Right cardiac atrium (tissue), 5 donors: Measurements from ENCODE around the gene MFAP3. TPM values are rescaled to one million over a fixed set of nuclear protein-coding genes. Genes with fewer than 3 reads are reported as not detected.
A peak's percentile ranks its signal among the peaks of the same experiment; 100 is the strongest.

ENCODE experiments used
- ATAC-seq, 2 donors: fragments of 200-7000 bp; cut with Tn5 transposase; one replicate each; pipeline versions ENCODE4 v1.8.0 to v1.9.1; 2020; ENCODE audit warnings: moderate library complexity in 2 of 2, mild to moderate bottlenecking in 1 of 2
- DNase-seq, 3 donors: peaks; one replicate each; pipeline ENCODE4 v3.0.0-alpha.2; 2020
- H3K27ac ChIP-seq: one replicate; pipeline ENCODE4 v1.5.1; 2013; ENCODE audit warnings: mild to moderate bottlenecking, low read length, control low read depth, moderate library complexity
- H3K27me3 ChIP-seq: one replicate; pipeline ENCODE4 v1.6.1; 2013; ENCODE audit not compliant: control insufficient read depth, insufficient read depth
- H3K4me1 ChIP-seq: one replicate; pipeline ENCODE4 v1.6.1; 2013; ENCODE audit warnings: low read length; ENCODE audit not compliant: control insufficient read depth, insufficient read depth
- H3K4me3 ChIP-seq: one replicate; pipeline ENCODE4 v1.5.1; 2013; ENCODE audit warnings: low read length, control low read depth
- H3K9me3 ChIP-seq: one replicate; pipeline ENCODE4 v1.6.1; 2013; ENCODE audit warnings: low read length; ENCODE audit not compliant: control insufficient read depth
- WGBS: extraction: QIAGEN DNeasy Blood & Tissue Kit; methylation state at CpG from one replicate; pipeline ENCODE4 v1.1.7; 2013; 5-methylcytosine and 5-hydroxymethylcytosine counted together
- intact Hi-C, 4 donors: fragments of 100-400 bp; cut with DNase I; formaldehyde crosslinking; loops; one replicate each; pipeline versions ENCODE4 v1.11.0 to v1.14.0; 2022 to 2023
- polyA plus RNA-seq: library from polyadenylated mRNA; stranded (reverse); fragments of 200-250 nt; gene quantifications from one replicate; pipeline ENCODE4 v1.2.3, GENCODE V29; 2013
- total RNA-seq, 4 donors: library from RNA; stranded (reverse); fragmentation: NEBNext Ultra II Directional; extraction: Animal tissue kit (Norgen Biotek cat#: 25700); gene quantifications; one replicate each; pipeline ENCODE4 v1.2.1, GENCODE V29; 2021
- donor health status: healthy with polysubstance abuse.
- donor health status: DM: no; HTN: yes; CAD: no.
- donor health status: DM: no; HTN: no; CAD: no.
- donor health status: DM: no; HTN: yes; CAD: no; lungs with severe emphysema.
- donor health status: DM: yes; HTN: yes; CAD: no.

Gene MFAP3
- total and polyA plus RNA-seq, 5 donors = 4.8 to 32.7 (median 29.3) TPM

DNA sequence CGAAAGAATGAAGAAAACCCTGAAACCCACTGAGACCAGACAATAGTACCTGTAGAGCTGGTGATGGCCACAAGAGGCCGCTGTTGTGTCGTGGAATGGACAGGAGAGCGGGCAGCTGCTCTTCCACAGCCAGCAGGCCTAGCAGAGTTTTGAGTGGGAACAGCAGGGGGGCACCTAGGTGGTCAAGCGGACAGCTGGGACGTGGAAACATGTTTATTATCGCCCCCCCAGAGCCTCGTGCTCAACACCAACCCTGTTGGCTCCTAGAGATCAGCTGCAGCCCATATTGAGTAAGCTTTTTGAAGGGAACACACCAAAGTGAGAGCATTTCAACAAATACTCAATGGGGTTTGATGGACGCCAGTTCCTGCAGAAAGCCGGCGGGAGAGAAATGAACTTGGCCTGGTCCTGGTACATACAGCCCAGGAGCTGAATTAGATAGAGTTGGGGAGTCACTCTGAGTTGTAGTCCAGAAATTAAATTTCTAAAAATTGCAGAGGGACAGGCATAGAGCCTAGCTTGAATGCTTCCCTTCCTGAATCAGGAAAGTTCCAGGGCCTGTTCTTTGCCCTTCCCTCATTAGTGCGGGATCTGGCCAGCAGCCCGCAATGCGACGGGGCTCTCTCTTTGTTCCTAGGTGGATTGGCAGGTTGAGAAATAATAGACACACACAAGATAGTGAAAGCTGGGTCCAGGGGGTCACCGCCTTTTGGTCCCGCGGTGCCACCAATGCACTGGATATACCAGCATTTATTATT lies 33.8 kb downstream of the MFAP3 start:
- 30% methylated on average over 18 of the region's 18 CpGs for WGBS
- Histone ChIP-seq H3K4me3 (no peak overlapping the region), H3K9me3 (no peaks in the 10 kb centered on the region), H3K27ac (no peak overlapping the region), H3K4me1 (no peaks in the 10 kb centered on the region), H3K27me3 (no peaks in the 10 kb centered on the region)
- intact Hi-C loops = loop anchor here (2.0 to 10.0 kb wide), 7 partner anchors 105 to 335 kb away; no protein-coding TSS in a partner anchor
- peak; percentile 91 to 93 for ATAC-seq
- DNase-seq = peak; percentile 80 to 93 (median 92)

DNA sequence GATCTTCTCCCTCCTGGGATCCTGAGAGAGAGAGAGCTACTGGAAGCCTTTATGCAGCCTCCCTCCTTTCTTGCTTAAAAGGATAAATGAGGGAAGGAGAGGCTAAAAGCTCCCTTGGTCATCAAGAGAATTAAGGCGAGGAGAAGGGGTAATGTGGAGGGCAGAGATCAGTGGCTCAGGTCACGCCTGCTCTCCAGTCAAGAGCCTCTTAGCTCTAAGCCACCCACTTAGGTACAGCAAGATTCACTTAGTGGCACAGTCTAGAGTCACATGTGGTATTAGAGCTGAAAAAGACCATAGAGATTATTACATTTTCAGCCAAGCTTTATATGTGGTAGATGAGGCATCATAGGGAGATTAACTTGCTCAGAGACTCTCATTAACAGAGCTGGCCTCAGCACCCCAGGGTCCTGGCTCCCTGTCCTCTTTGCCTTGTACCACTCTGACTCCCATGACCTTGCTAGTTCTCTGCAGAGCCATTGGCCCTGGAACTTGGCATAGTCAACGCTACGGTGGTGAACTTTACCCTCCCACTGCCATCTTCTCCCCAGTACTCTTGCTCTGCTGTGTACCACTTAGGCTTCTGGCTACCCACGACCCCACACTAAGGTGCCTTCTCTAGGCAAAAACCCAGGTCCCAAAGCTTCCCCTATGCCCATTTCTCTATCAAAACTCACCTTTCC lies 37.6 kb downstream of the MFAP3 start:
- Histone ChIP-seq H3K27ac (no peak overlapping the region), H3K27me3 (no peaks in the 10 kb centered on the region), H3K9me3 (no peaks in the 10 kb centered on the region), H3K4me1 (peaks cover 1% of the 10 kb centered on the region), H3K4me3 (no peak overlapping the region)
- WGBS = 89% methylated on average over 5 of the region's 5 CpGs
- ATAC-seq (no peak), DNase-seq (no peak)
- intact Hi-C loops = loop anchor here in 1 of 4 donors (5.0 to 10.0 kb wide), 2 partner anchors 96 to 328 kb away; no protein-coding TSS in a partner anchor

DNA sequence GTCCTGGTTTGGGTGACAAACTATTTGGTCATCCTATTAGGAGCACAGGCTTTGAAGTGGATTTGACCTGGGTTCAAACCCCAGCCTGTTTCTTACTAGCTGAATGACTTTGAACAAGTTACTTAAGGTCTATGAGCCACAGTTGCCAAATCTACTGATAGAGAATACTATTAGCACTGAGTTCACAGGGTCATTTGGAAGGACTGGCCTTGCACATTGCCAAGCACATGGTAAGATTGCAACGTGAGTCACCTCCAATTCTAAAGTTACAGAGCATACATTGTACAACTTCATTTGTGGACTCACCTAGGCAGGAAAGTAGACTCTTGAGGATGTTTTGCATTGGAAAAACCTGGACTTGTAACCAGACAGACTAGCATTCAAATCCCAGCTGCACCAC lies 38.9 kb downstream of the MFAP3 start:
- DNase-seq (peak in 2 of 3 donors; percentile 26 to 51), ATAC-seq (peak; percentile 79 to 83)
- WGBS = 17% methylated on average over 1 of the region's 1 CpG
- peaks cover 1% of the 10 kb centered on the region for H3K4me1 ChIP-seq
- H3K27ac ChIP-seq = no peak overlapping the region
- H3K4me3 ChIP-seq = no peak overlapping the region
- H3K9me3 ChIP-seq = no peaks in the 10 kb centered on the region
- intact Hi-C loops = loop anchor here in 1 of 4 donors (5.0 to 10.0 kb wide), 2 partner anchors 95 to 327 kb away; no protein-coding TSS in a partner anchor
- no peaks in the 10 kb centered on the region for H3K27me3 ChIP-seq

DNA sequence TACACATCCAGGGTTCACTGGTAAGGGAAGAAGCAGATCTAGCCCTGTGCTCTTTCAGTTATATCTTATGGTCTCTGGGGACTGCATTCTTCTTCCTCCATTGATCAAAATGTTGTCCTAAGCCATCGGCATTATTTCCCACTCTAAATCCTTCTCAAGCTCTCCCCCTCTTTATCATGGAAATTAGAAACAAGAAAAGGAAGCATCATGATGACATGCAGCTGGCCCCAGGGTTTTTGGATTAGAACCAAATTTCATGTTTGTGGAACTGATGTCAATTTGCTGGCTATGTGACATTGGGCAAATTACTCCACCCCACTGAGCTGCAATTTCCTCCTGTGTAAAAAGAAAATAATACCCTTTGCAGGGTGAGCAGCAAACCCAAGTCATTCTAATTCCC lies 39.5 kb downstream of the MFAP3 start:
- H3K4me1 ChIP-seq = peaks cover 1% of the 10 kb centered on the region
- intact Hi-C loops = loop anchor here in 1 of 4 donors (5.0 to 10.0 kb wide), 2 partner anchors 94 to 327 kb away; no protein-coding TSS in a partner anchor
- no peak overlapping the region for H3K4me3 ChIP-seq
- H3K9me3 ChIP-seq = no peaks in the 10 kb centered on the region
- no peaks in the 10 kb centered on the region for H3K27me3 ChIP-seq
- H3K27ac ChIP-seq = no peak overlapping the region
- ATAC-seq (peak in 1 of 2 donors; percentile 58), DNase-seq (no peak)
- WGBS = 31% methylated on average over 1 of the region's 1 CpG

DNA sequence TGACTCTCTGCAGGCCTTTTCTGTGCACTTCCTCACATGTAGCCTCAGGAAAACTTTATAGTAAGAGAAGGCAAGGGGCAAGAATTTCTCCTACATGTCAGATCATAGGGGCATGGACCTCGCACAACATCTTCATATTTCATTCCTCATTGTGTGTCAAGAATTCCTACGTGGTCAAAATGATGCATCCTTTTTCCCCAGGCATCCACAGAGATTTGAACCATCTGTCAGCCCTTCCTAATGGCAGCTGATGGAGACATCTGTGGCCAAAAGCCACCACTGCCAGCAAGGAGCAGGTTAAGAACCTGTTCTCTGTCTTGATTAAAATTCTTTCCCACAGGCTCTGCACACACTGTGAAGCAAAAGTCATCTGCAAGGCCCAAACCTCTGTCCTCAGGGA lies 42.5 kb downstream of the MFAP3 start:
- Histone ChIP-seq H3K4me3 (no peak overlapping the region), H3K9me3 (no peaks in the 10 kb centered on the region), H3K27me3 (no peaks in the 10 kb centered on the region), H3K4me1 (peaks cover 1% of the 10 kb centered on the region), H3K27ac (no peak overlapping the region)
- DNase-seq = no peak
- ATAC-seq = no peak
- intact Hi-C loops = no loop called here
- WGBS = 80% methylated on average over 2 of the region's 2 CpGs

DNA sequence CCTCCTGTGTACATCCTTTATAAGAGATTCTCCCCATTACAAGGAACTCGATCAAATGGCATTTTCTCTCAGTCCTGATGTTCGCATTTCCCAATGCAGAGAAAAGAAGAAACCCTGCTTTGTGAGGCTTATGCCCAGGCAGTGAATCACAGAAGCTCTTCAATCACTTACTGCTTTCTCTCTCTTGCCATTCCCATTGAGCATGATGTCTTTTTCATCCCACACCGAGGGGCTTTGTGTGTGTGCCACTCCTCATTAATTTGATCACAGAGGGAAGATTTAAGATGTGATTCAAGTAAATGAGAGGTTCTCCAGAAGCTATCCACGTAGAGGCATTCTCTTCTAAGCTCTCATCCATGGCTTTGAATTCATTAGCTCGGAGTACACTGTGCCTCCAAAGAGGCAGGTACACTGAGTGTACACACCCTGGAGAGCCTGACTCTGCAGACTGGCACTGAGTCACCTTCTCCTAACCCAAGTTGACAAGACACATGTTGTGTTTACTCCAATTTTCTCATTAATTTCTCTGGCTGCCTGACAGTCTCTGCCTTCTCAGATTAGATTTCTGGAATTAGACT lies 45.4 kb downstream of the MFAP3 start:
- H3K4me1 ChIP-seq = no peaks in the 10 kb centered on the region
- intact Hi-C loops = no loop called here
- DNase-seq = no peak
- no peaks in the 10 kb centered on the region for H3K27me3 ChIP-seq
- no peak overlapping the region for H3K27ac ChIP-seq
- no peaks in the 10 kb centered on the region for H3K9me3 ChIP-seq
- H3K4me3 ChIP-seq = no peak overlapping the region
- no peak for ATAC-seq
- WGBS = 93% methylated on average over 5 of the region's 5 CpGs

DNA sequence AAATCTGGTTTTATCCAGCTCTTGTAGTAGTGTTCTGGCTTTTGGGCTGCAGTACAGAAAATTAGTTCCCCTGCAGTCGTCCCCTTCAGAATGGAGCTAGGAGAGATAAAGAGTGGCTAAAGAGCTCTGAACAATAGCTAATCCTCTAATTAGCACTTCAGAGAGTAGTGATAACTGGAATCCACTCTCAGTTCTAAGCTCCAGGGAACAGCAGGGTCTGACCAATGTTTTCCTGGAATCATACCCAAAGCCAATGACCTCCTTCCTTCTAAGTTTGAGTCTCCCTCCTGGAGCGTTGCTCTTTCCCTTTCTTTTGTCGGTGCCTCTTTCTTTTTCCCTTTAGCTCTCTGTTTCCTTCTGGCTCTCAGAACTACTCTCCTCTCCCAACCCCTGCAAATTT lies 47.4 kb downstream of the MFAP3 start:
- no peak overlapping the region for H3K4me3 ChIP-seq
- WGBS = 42% methylated on average over 3 of the region's 3 CpGs
- no peaks in the 10 kb centered on the region for H3K4me1 ChIP-seq
- no peaks in the 10 kb centered on the region for H3K9me3 ChIP-seq
- no peak overlapping the region for H3K27ac ChIP-seq
- DNase-seq (no peak), ATAC-seq (no peak)
- H3K27me3 ChIP-seq = no peaks in the 10 kb centered on the region
- intact Hi-C loops = no loop called here

DNA sequence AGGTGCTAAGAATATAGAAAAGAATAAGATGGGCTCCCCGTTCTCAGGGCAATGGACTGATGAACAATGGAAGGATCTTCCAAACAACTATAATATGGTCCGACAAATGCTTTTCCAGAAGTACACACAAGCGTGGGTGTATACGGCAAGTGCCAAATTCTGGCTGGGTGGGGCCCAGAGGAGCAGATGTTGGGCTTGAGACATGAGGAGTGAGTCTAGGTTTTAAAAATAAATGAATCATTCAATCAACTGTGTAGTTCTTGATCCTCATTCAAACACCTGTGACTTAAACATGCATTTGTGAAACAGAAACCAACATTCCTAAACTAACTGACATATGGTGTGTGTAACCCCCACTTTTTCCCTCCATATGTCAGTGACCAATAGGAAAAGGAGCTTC lies 47.9 kb downstream of the MFAP3 start:
- 60% methylated on average over 4 of the region's 4 CpGs for WGBS
- DNase-seq (peak; percentile 32 to 60 (median 60)), ATAC-seq (no peak)
- Histone ChIP-seq H3K27ac (no peak overlapping the region), H3K9me3 (no peaks in the 10 kb centered on the region), H3K27me3 (no peaks in the 10 kb centered on the region), H3K4me3 (no peak overlapping the region), H3K4me1 (no peaks in the 10 kb centered on the region)
- intact Hi-C loops = no loop called here

DNA sequence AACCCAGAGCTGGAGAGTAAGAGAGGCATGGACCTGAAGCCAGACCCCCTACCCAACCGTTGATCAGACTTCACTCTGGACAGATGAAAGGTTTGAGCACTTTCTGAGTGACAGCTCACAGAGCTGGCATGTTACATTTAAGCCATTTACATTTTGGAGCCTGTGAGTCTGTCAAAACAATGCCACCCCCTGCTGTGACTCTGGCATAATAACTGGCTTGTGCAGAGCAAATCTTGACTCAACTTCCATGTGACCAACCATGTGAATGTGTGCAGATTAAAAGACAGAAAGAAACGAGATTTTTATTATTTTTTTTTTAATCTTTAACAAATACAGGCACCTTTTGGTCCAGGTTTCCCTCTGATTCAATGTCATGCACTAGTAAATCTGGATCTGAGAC lies 48.5 kb downstream of the MFAP3 start:
- 25% methylated on average over 2 of the region's 2 CpGs for WGBS
- DNase-seq = no peak
- H3K9me3 ChIP-seq = no peaks in the 10 kb centered on the region
- ATAC-seq = no peak
- no peaks in the 10 kb centered on the region for H3K4me1 ChIP-seq
- intact Hi-C loops = no loop called here
- H3K27ac ChIP-seq = no peak overlapping the region
- no peak overlapping the region for H3K4me3 ChIP-seq
- H3K27me3 ChIP-seq = no peaks in the 10 kb centered on the region

DNA sequence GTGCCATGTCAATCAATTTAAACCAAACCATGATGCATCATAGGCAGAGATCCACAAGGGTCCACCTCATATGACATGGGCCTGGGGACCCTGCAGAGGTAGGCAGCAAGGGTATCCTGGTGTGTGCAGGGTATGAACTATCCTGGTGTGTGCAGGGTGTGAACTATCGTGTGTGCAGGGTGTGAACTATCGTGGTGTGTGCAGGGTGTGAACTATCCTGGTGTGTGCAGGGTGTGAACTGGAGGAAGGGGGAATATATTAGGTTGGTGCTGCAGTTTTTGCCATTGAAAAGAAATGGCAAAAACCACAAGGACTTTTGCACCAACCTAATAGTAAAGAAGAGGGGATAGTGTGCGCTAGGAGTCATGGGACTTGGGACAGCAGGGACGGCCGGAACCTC lies 50.0 kb downstream of the MFAP3 start:
- 98% methylated on average over 5 of the region's 5 CpGs for WGBS
- H3K4me3 ChIP-seq = no peak overlapping the region
- ATAC-seq (no peak), DNase-seq (no peak)
- no peak overlapping the region for H3K27ac ChIP-seq
- H3K4me1 ChIP-seq = no peaks in the 10 kb centered on the region
- no peaks in the 10 kb centered on the region for H3K9me3 ChIP-seq
- no peaks in the 10 kb centered on the region for H3K27me3 ChIP-seq
- intact Hi-C loops = no loop called here

DNA sequence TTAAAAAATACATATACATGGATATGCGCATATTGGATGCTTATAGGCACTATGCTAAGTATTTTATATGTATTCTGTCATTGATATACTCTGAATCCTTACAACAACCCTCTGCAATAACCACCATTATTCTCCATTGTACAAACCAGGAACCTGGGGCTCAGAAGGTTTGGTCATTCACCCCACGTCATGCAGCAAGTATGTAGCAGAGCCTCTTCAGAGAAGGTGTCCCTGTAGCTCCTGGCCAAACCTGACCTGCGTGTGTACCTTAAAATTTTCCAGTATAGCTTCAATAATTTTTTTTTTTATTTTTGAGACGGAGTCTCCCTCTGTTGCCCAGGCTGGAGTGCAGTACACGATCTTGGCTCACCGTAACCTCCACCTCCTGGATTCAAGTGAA lies 51.9 kb downstream of the MFAP3 start:
- intact Hi-C loops = no loop called here
- 97% methylated on average over 6 of the region's 6 CpGs for WGBS
- DNase-seq (no peak), ATAC-seq (no peak)
- Histone ChIP-seq H3K4me3 (no peak overlapping the region), H3K9me3 (no peaks in the 10 kb centered on the region), H3K27me3 (no peaks in the 10 kb centered on the region), H3K27ac (no peak overlapping the region), H3K4me1 (no peaks in the 10 kb centered on the region)
